GM03348 (cell line): ENCODE results near the gene PRKAR1A.
A peak's percentile ranks its signal among the peaks of the same experiment; 100 is the strongest.

Source experiments
- DNase-seq: peaks from one replicate; pipeline ENCODE4 v3.0.0; 2012; ENCODE audit warnings: low spot score

The PRKAR1A gene

GRCh38 chr17:68542698-68543463 is 30.7 kb downstream of the PRKAR1A start:
- DNase-seq: no peak

GRCh38 chr17:68544111-68544915 is 32.1 kb downstream of the PRKAR1A start:
- DNase-seq: no peak

DNA sequence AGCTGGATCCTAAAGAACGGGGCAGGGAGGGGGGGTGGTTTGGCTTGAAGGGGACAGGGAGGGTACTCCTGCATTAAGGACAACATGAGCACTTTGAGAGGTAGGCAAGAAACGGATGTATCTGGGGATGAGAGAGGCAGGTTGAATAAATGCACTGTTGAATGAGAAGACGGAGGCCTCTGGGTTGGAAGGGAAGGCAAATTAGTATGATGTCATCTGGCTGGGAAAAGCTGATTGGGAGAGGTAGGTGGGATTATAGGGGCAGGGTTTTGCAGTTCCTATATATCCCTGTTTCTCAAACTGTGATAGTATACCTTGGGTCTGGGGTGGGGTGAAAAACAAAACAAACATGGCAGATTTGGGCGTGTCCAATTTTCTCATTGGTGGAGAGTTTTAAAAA is 44.3 kb downstream of the PRKAR1A start:
- no peak for DNase-seq

- no peak for DNase-seq
These were observed 47.1 kb downstream of the PRKAR1A start for GRCh38 chr17:68559316-68559715.

- no peak for DNase-seq
These were observed 48.9 kb downstream of the PRKAR1A start for GRCh38 chr17:68560966-68561720.

DNA sequence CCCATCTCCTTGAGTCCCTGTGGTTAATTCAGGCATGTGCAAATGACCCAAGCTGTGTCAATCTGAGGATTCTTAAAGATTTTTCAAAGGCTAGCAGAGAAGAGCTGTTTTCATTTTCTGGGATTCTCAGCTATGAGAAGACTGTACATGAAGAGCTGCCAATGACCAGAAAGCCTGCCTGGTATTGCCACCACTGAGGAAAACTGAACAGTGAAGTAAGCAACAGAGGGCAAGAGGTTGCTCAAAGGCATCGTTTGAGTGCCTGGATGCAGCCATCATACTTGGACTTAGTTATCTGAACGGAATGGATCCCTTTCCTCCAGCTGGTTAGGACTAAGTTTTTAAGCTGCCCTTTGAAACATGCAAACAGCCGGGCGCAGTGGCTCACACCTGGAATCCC is 50.5 kb downstream of the PRKAR1A start:
- no peak for DNase-seq

DNA sequence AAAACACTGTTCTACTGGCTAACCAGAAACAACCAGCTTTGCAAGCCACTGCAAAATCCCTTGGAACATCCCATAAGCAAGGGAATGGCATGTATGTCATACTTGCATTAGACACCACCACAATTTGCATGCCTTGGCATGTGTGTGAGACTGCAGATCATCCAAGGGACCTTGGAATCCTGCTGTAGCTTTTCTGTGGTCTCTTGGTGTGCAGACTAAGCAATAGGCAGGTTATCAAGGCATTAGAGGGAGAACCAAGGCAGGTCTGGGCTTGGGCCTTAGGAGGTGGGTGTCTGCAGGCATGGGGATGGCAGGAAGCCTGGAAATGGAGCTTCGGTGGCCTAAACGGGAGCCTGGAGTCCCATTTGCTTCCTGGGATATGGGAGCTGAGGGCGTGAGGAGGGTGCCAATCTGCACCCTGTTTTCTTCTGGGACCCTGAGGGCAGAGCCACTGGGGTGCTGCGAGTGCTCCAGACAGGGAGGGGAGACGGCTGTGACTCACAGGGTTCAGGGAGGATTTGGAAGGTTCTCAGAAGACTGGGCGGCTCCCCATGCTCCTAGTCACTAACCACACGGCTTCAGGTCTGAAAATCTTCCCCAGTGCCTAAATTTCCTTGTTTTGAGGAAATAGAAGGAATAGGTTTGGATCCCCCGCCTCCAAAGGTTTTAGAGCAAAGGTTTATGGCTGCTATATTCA is 52.3 kb downstream of the PRKAR1A start:
- DNase-seq: no peak

- no peak for DNase-seq
These were observed 53.6 kb downstream of the PRKAR1A start for GRCh38 chr17:68565661-68566441.

- no peak for DNase-seq
These were observed 54.2 kb downstream of the PRKAR1A start for GRCh38 chr17:68566442-68566738.

- no peak for DNase-seq
These were observed 54.8 kb downstream of the PRKAR1A start for GRCh38 chr17:68567035-68567434.

DNA sequence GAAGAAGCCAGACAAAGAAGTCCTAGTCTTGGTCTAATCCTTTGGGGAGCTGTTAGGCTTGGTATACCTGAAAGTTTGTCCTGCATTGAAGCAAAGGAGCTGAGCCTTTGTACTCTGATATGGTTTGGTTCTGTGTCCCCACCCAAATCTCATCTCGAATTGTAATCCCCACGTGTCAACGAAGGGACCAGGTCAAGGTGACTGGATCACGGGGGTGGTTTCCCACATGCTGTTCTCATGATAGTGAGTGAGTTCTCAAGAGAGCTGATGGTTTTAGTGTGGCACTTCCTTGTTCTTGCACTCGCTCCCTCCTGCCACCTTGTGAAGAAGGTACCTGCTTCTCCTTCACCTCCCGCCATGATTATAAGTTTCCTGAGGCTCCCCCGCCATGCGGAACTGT is 55.4 kb downstream of the PRKAR1A start:
- no peak for DNase-seq

DNA sequence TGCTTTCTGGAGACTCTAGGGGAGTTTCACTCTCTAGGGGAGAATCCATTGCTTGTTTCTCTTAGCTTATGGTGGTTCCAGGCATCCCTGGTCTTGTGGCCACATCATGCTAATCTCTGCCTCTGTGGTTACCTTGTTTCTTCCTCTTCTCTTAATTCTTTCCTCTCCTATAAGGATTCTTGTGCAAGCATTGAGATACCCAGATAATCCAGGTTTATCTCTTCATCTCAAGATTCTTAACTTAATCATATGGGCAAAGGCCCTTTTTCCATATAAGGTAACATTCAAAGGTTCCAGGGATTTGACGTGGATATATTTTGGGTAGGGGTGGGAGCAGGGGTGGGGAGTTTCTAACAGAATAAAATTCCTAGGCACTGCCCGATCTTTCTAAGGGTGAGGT is 56.4 kb downstream of the PRKAR1A start:
- no peak for DNase-seq

DNA sequence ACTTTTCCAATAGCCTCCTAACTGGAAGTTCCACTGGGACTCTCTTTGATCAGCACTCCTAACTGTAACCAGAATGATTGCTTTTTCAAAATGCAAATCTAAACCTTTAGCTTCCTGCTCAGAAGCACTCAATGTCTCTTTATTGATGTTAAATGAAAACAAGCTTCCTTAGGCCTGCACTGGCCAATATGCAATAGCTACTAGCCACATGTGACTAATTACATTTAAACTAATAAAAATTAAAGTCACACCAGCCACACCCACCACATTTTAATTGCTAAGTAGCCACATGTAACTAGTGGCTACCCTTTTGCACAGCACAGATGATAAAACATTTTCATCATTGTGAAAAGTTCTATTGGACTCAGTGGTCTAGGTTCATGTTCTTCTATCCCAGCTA is 57.1 kb downstream of the PRKAR1A start:
- DNase-seq: no peak

DNA sequence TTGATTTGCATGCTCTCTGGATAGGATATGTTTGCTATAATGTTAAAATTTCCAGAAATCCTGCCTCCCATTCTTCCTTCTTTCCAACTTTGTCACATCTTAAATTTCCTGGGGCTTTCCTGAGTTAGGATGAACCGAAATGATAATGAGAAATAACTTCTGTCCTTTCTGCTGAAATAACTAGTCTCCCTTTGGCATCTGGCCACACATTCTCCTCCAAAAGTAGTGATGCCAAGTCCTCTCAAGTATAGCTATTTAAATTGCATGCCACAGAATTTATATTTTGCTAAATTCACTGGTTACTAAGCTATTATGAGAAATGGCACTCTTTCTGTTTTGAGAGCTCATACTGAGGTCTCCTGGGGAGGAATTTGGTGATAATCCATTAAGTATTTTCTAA is 58.3 kb downstream of the PRKAR1A start:
- DNase-seq: no peak

- no peak for DNase-seq
These were observed 60.1 kb downstream of the PRKAR1A start for GRCh38 chr17:68572138-68572842.

- no peak for DNase-seq
These were observed 61.1 kb downstream of the PRKAR1A start for GRCh38 chr17:68573338-68573737.

DNA sequence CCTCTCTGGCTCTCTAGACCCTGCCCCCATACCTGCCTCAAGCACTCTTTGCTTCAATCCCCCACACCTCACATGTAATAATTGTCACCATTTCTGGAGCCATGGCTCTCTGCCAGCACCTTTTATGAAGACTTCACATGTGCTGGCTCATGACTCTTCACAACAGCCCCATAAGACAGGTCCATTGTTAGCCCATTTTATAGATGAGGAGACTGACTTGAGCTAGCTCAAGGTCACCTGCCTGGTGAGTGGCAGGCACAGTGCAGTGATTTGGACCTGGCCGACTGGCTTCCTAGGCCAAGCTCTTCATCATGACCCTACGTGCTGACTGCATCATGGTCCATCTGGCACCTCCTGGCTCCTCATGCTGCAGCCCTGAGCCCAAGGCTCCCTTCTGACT is 63.9 kb downstream of the PRKAR1A start:
- no peak for DNase-seq

DNA sequence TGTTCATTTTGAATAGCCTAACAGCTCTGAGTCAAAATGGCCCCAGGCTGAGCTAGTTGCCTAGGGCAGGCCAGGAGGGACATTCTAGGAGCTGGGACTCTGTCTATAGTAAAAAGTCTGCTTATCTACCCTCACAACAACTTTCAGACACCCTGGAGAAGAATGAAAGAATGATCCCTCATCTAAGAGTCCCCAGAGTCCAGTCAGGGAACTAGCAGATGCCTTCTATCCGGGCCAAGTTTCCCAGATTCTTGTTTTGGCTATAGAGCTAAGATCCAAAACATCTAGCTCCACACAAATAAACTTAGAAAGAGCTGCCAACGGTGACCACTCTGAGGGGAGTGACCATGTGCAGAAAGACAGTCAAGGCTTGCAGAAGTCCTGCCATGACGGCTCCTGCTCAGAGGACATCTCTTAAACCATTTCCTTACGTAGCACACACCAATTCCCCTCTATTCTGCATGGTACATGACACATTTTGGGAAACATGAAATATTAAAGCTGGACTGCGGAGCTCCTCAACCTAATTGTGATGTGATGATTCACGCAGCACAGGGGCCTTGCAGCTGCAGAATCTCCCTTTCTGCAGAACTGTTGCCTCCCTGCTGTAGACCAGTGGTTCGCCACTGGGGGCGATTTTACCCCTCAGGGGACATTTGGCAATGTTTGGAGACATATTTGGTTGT is 64.7 kb downstream of the PRKAR1A start:
- peak; percentile 70 for DNase-seq

- DNase-seq: no peak
These were observed 65.2 kb downstream of the PRKAR1A start for GRCh38 chr17:68577497-68577821.

DNA sequence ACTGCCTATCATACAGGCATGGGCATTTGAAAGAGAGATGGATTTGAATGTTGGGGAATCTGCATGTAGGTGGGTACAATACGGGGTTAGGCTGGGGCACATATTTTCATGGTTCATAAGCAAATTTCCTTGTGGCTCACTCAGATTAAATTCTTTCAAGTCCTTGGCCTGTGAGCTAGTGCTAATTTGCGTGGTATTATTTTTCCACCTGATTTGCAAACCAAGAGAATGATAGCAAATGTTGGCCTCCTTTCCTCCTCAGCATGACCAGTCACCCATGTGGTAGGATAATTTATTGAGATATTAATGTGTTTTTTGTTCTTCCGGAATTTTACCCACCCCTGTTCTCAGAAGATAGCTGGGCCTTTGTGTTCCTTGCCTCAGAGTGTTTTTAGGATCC is 66.0 kb downstream of the PRKAR1A start:
- no peak for DNase-seq
